Fibroblast of pulmonary artery (primary cell): ENCODE results near the gene SEMA3A.

Experiments used
- DNase-seq: peaks from one replicate; pipeline ENCODE4 v3.0.0-alpha.2; 2010; ENCODE audit warnings: low read depth
- H3K4me3 ChIP-seq: replicated peaks from 2 replicates; pipeline ENCODE4 v1.5.1; 2011; ENCODE audit warnings: low read depth, mild to moderate bottlenecking, control low read depth, low read length, moderate library complexity
- CTCF ChIP-seq: IDR thresholded peaks from 2 replicates; pipeline ENCODE4 v1.5.1; 2011; ENCODE audit warnings: mild to moderate bottlenecking, control low read depth, low read length, inconsistent platforms; ENCODE audit errors: missing control alignments

Gene SEMA3A

GRCh38 chr7:84013616-84014240 is 180.9 kb downstream of the SEMA3A start:
- TF ChIP-seq CTCF = no peak
- DNase-seq = no peak
- no peak overlapping the region for H3K4me3 ChIP-seq

- no peak for TF ChIP-seq CTCF
- no peak overlapping the region for H3K4me3 ChIP-seq
- DNase-seq = no peak
These were observed 184.8 kb downstream of the SEMA3A start for GRCh38 chr7:84009782-84010181.

GRCh38 chr7:84009051-84009450 is 185.5 kb downstream of the SEMA3A start:
- no peak for DNase-seq
- H3K4me3 ChIP-seq = no peak overlapping the region
- TF ChIP-seq CTCF = no peak

GRCh38 chr7:84003191-84003590 is 191.4 kb downstream of the SEMA3A start:
- no peak for TF ChIP-seq CTCF

GRCh38 chr7:84002348-84002747 is 192.2 kb downstream of the SEMA3A start:
- no peak for TF ChIP-seq CTCF
- DNase-seq = no peak
- no peak overlapping the region for H3K4me3 ChIP-seq

More at GRCh38 chr7:84003191-84003590, 191.4 kb downstream of the SEMA3A start:
- H3K4me3 ChIP-seq = no peak overlapping the region
- no peak for DNase-seq

- no peak for DNase-seq
- no peak overlapping the region for H3K4me3 ChIP-seq
- TF ChIP-seq CTCF = no peak
These were observed 197.7 kb downstream of the SEMA3A start for GRCh38 chr7:83996879-83997278.

- no peak for TF ChIP-seq CTCF
- H3K4me3 ChIP-seq = no peak overlapping the region
- no peak for DNase-seq
These were observed 206.8 kb downstream of the SEMA3A start for GRCh38 chr7:83987764-83988163.
